NCI-H128 (cell line): Measurements from ENCODE around the gene MRM2.
A peak's percentile ranks its signal among the peaks of the same experiment; 100 is the strongest.

Source experiments
- DNase-seq: peaks from one replicate; lab custom pipeline; 2025; ENCODE audit not compliant: unreplicated experiment; lab: John Stamatoyannopoulos, UW

Gene MRM2

GRCh38 chr7:2248984-2249694 lies 7.1 kb upstream of the MRM2 start:
- DNase-seq = no peak

GRCh38 chr7:2247141-2247995 lies 5.4 kb upstream of the MRM2 start:
- DNase-seq = no peak

GRCh38 chr7:2245883-2246675 lies 4.1 kb upstream of the MRM2 start:
- DNase-seq = no peak

GRCh38 chr7:2244404-2244995 lies 2.5 kb upstream of the MRM2 start:
- DNase-seq = no peak

- no peak for DNase-seq
These were observed 1.5 kb upstream of the MRM2 start for GRCh38 chr7:2243458-2243857.

- no peak for DNase-seq
These were observed 780 bp upstream of the MRM2 start for GRCh38 chr7:2242541-2243429.

- no peak for DNase-seq
These were observed 2.8 kb downstream of the MRM2 start for GRCh38 chr7:2239242-2239641.

- no peak for DNase-seq
These were observed 4.8 kb downstream of the MRM2 start for GRCh38 chr7:2237109-2237602.

GRCh38 chr7:2233926-2234325 lies 8.1 kb downstream of the MRM2 start:
- no peak for DNase-seq

- DNase-seq = peak; percentile 62
These were observed 9.1 kb downstream of the MRM2 start, which contains the start of gene MAD1L1 for GRCh38 chr7:2232766-2233520. TSS of gene MAD1L1 (minus strand) at chr7:2232945. CDS start at chr7:2230133, 2,812 bp downstream.

- DNase-seq = no peak
These were observed 9.8 kb downstream of the MRM2 start for GRCh38 chr7:2231992-2232765.

GRCh38 chr7:2230882-2231281 lies 11.1 kb downstream of the MRM2 start:
- DNase-seq = no peak

- DNase-seq = no peak
These were observed 11.8 kb downstream of the MRM2 start for GRCh38 chr7:2230226-2230625.

- no peak for DNase-seq
These were observed 12.5 kb downstream of the MRM2 start for GRCh38 chr7:2229467-2229866.

GRCh38 chr7:2228921-2229320 lies 13.1 kb downstream of the MRM2 start:
- DNase-seq = no peak

GRCh38 chr7:2227699-2228098 lies 14.3 kb downstream of the MRM2 start:
- DNase-seq = no peak

- no peak for DNase-seq
These were observed 16.2 kb downstream of the MRM2 start for GRCh38 chr7:2225830-2226229.

- DNase-seq = no peak
These were observed 16.7 kb downstream of the MRM2 start for GRCh38 chr7:2225336-2225735.
